T-helper 9 cell (primary cell): Measurements from ENCODE around the gene MT1B.
A peak's percentile ranks its signal among the peaks of the same experiment; 100 is the strongest.
"Not testable (repeated sequence)": the region's sequence is repeated elsewhere in the genome, so short reads cannot be mapped to it uniquely, and the experiment has no call there.

ENCODE experiments used
- DNase-seq: peaks from one replicate; pipeline ENCODE4 v3.0.0-alpha.2; 2020

MT1B gene

DNA sequence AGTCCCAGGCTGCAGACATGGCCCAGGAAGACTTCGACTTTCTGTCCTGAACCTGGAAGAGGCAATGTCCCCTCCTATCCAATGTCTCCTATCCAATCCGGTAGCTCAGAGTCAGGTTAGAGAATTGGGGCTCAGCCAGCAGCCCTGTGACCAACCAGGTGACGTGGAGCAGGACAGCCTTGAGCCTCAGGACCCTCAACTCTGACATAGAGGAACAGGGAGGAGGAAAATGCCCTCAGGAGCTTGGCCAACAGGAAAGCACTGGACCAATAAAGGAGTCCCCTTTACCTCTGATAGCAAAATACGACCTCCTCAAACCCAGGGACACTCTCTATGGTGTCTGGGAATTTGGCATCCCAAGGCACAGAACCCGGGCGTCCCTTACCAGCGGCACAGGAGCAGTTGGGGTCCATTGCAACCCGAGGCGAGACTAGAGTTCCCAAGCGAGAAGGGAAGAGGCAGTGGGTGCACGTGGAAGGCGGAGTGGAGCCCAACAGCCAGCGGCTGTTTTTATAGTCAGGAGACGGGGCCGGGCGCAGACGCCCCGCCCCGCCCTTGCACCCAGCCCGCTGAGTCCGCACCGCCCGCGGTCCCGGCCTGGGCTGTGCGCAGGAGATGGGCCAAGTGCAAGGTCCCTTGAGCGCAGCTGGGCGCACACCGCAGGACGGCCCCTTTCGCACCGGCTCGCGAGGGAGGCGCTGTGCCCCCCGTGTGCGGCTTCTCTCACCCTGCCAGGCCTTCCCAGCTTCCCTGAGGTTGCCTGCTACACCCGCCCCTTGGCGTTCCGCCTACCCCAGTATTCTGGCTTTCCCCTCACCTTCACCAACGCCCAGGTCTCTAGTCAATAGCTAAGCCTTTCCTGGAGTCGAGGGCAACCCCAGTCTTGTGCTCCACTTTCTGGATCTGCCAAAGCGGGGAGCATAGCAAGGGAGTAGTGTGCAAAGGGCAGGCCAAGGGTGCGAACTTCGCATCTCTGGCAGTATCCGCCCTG, 16.2 kb downstream of the MT1B start, which contains the start of gene MT1G:
TSS of gene MT1G (minus strand) at position 485 of the 991 bp plus-strand sequence. CDS start at position 413, 72 bp downstream.
- DNase-seq: no peak

DNA sequence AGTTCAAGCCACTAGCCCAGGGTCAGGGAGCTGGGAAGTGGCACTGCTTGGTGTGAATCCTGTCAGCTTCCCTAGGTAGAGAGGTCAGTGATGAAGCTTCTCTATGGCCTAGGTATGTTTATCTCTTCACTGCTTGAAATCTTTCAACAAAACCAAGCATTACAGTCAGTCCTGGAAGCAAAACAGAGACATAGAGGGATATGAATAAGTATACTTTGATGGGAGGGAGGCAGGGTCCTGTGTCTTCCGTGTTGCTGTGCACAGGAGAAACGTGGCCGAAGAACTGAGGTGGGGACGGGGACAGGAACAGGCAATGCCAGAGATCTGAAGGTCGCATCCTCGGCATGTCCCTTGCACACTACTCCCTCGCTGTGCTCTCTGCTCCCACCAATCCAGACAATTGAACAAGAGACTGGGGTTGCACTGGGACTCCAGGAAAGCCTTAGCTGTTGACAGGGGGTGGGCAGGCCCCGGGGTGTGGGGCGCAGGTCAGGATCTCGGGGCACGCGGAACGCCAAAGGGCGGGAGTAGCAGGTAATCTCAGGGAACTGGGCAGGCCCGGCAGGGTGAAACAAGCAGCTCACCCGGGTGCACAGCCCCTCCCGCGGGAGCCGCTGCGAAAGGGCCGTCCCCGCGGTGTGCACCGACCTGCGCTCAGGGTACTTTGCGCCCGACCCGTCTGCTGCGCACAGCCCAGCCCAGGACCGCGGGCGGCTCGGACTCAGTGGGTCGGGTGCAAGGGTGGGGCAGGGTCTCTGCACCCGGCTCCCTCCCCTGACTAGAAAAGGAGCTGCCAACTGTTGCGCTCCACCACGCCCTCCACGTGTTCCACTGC, 17.5 kb downstream of the MT1B start, which contains the start of gene MT1H:
TSS of gene MT1H (plus strand) at position 810 of the 835 bp plus-strand sequence. CDS start 71 bp downstream, outside the sequence.
- DNase-seq: no peak

- no peak for DNase-seq
These were observed 18.3 kb downstream of the MT1B start for GRCh38 chr16:56669840-56670619.

GRCh38 chr16:56670620-56670934, 18.9 kb downstream of the MT1B start:
- no peak for DNase-seq

DNA sequence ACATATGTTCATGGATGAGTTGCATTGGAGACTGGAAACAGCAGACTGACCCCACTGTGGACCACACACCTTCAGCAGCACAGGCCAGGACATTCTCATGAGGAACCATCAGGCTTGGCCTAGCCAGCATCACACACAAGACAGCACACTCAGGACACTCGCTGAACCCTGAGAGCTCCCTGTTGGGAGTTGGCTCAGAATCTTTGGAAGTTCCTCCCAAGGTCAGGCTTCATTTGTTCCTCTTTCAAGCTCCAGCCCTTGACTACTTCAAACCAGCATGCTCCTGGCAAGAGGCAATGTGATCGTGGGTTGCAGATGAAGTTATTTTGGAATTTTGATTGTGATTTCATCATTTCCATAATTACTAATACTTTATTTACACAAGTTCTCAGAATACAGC, 20.0 kb downstream of the MT1B start:
- not testable (repeated sequence) for DNase-seq

DNA sequence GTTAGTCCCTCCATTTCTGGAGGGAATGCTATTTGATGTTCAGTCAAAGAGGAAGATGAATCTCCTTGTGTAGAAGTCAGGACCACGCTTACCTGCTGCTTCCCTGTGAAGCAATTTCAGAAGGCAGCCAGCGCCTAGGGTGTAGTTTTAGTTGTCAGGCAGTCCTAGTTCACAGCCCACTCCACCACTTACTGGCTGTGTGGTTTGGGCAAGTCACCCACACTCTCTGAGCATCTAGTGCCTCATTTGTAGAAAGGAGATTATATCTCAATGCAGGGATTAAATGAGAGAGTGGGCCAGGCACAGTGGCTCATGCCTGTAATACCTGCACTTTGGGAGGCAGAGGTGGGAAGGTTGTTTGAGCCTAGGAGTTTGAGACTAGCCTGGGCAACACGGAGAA, 20.5 kb downstream of the MT1B start:
- DNase-seq: not testable (repeated sequence)

DNA sequence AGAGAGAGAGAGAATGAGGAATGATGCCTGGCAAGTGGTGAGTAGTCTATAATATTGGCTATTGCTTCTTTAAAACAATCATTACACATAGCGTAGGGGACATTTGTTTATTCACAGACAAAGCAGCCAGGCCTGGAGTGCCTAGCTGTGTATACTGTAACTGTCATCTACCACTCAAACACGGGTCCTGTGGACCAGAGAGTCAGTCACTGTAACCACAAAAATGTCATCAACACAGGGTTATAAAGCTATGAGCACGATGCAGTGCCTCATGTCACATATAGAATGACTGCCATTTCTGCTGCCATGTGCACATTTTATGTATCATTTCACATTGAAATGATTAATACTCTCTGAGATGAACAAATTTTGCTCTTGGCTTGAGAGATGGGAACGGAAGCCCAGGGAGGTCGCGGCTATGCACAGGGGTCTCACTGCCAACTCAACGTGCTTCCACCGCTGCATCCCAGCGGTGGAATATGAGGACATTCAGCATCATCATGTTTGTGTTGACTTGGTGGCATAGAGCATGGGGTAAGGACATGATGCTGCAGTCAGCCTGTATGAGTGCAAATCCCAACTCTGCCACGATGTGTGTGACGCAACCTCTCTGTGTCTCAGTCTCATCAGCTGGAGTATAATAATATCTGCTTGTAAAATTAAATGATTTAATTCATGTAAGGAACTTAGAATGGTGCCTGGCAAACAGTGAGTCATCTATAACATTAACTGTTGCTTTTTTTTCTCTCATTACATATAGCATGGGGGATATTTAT, 21.3 kb downstream of the MT1B start:
- no peak for DNase-seq

- DNase-seq: no peak
These were observed 22.2 kb downstream of the MT1B start for GRCh38 chr16:56673921-56674320.

- not testable (repeated sequence) for DNase-seq
These were observed 22.9 kb downstream of the MT1B start for GRCh38 chr16:56674570-56674969.

GRCh38 chr16:56675685-56676210, 24.1 kb downstream of the MT1B start:
- DNase-seq: peak; percentile 16

- no peak for DNase-seq
These were observed 25.8 kb downstream of the MT1B start for GRCh38 chr16:56677474-56677873.

DNA sequence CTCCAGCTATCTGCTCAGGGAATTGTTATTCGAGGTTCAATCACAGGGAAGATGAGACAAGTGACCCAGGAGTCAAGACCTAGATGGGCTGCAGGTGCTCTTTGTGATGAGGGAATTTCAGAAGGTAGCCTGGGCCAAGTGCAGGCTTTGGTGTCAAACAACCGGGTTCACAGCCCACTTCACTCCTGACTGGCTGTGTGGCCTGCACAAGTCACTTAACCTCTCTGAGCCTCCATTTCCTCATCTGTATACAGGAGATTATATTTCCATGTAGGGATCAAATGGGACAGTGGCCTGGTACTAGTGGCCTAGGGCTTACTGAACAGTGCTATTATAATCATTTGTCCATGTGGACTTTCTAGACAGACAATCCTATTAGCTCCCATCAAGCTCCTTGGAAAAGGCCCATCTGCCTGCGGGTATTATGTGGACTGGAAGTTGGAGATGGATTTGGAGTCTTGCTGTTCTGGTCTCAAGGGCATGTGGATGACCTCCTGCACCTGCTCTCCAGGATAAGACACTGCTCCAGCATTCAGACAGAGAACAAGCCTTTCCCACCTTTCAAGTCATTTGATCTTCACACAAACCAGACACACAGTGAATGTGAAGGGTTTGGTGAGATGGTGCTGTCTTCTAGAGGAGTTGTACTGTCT, 27.5 kb downstream of the MT1B start:
- DNase-seq: no peak

DNA sequence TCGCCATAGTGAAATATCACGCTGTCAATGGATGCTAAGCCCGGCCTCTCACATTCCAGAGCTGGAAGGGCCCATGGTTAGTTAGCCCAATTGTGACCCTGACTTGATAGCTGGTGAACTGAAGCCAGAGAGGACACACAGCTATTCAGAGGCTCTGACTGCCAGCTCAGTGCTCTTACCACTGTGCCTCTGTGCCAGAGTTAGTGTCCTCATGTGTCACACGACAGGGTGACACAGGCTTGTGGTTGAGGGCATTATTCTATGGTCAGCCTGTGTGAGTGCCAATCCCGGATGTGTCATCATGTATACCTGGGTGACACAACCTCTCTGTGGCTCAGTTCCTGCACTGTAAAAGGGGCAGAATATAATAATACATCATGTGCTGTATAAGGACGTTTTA, 28.1 kb downstream of the MT1B start:
- no peak for DNase-seq

DNA sequence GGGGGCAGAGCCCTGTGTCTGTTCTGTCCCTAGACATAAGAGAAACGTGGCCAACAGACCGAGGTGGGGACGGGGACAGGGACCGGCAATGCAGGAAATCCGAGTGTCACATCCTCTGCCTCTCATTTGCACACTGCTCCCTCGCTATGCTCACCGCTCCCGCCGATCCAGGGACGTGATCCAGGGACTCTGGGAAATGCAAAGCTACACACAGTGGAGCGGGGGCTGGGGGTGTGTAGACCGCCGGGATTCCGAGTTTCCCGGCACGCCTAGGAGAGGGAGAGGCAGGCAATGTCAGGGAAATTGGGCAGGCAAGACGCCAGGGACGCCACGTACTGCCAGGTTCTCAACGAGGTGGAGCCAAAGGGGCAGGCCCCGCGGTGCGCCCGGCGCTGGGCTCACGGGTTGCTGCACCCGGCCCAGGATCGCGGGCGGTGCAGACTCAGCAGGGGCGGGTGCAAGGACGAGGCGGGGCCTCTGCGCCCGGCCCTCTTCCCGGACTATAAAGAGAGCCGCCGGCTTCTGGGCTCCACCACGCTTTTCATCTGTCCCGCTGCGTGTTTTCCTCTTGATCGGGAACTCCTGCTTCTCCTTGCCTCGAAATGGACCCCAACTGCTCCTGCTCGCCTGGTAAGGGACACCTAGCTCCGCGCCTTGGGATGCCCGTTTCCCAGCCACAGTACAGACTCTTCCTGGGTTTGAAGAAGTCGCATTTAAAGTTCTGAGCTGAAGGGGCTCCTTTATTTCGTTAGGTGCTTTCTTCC, 30.4 kb downstream of the MT1B start, which contains the start of gene MT1X:
TSS of gene MT1X (plus strand) at position 532 of the 764 bp plus-strand sequence. CDS start at position 603, 71 bp downstream.
- peak; percentile 82 for DNase-seq

DNA sequence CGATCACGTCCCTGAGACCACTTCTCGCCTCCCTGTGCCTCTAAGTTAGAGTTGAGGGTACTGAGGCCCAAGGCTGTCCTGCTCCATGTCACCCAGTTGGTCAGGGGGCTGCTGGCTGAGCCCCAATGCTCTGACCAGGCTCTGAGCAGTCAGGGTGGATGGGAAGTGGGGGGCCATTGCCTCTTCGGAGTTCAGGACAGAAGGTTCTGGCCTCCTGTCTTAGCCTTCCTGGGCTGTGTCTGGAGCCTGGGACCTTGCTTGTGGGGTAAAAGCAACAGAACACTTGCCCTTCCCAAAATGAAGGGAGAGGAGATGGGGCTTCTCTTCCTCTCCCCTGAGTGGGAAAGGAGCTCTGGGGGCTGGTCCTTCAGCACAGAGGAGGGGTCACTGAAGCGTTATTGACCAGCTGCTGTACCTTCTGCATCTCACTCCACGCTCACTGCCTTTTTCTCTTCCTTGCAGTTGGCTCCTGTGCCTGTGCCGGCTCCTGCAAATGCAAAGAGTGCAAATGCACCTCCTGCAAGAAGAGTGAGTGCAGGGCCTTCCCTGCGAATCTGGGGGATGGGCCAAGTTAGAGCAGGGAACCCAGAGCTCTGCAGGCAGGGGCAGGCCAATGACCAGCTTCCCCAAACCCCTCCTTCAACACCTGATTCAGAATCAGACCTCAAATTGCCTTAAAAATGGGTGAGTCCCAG, 31.2 kb downstream of the MT1B start:
- no peak for DNase-seq

DNA sequence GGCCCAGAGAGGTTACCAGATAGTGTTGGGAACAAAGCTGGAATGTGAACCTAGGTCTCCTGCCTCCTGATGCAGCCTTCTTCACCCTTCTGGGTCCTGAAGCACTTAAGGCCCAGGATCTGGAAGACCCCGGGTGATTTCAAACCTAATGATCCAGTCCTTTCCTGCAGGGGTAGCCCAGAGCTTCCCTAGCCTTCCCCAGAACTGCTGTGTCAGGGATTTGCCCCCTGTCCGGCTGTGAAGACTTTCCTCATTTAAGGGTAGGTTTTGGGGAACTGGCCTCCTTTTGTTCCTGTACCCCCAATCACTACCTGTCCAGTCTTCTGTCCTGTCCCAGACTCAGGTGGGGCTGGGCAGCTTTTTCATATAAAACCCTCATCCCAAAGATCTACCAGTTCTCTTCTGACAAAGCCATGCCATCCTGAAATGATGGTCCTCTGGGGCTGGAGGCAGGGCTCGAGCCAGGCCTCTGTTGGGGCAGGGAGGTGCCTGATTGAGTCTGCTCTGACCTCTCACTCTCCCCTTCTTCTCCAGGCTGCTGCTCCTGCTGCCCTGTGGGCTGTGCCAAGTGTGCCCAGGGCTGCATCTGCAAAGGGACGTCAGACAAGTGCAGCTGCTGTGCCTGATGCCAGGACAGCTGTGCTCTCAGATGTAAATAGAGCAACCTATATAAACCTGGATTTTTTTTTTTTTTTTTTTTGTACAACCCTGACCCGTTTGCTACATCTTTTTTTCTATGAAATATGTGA, 31.9 kb downstream of the MT1B start:
- no peak for DNase-seq

DNA sequence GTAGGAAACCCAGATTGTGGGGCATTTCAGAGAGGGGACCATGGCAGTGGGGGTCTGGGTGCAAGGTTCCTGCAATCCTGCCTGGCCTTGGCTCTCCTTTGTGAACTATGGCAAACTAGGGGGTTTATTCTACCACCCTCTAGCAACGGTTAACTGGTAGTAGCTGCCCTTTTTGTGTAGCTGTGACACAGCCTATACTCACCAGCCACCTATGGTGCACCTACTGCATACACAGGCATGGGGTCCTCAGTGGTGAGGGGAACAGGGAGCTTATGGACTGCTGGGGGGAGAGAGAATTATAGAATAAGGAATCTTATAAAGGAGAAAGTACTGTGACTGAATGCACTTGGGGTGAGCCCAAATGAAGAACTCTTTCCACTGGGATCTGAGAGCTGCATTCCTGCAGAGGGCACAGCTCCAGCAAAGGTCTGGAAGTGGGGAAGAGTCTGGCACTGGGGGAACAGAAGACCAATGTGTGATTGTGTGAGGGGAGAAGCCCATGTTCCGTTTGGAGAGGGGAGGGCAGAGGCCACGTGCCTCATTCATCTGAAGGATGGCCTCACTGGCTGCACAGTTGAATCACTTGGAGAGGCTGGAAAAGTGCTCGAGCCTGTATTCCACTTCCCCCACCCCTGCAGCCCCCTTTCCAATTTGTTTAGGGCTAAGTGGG, 32.7 kb downstream of the MT1B start:
- no peak for DNase-seq
